ENCODE results near the gene PIEZO2.

DNA sequence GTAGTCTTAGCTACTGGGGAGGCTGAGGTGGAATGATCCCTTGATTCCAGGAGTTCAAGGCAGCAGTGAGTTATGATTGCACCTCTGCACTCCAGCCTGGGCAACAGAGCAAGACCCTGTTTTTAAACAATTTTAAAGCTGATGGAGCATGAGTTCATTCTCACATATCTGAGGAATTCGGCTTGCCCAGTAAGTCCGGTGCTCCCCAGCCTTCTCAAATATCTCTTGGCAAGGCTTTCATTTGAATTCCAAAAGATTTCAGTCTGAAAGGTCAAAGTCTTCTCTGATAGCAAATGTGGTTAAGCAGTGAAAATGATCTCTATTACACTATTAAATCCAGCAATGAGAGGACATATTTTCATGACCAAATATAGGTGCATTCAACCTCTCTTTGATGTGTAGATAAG is 27.9 kb downstream of the PIEZO2 start:
- TF ChIP-seq, protein P1, sequence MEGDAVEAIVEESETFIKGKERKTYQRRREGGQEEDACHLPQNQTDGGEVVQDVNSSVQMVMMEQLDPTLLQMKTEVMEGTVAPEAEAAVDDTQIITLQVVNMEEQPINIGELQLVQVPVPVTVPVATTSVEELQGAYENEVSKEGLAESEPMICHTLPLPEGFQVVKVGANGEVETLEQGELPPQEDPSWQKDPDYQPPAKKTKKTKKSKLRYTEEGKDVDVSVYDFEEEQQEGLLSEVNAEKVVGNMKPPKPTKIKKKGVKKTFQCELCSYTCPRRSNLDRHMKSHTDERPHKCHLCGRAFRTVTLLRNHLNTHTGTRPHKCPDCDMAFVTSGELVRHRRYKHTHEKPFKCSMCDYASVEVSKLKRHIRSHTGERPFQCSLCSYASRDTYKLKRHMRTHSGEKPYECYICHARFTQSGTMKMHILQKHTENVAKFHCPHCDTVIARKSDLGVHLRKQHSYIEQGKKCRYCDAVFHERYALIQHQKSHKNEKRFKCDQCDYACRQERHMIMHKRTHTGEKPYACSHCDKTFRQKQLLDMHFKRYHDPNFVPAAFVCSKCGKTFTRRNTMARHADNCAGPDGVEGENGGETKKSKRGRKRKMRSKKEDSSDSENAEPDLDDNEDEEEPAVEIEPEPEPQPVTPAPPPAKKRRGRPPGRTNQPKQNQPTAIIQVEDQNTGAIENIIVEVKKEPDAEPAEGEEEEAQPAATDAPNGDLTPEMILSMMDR (IDR thresholded peaks at IDR 0.05) = no peak
- TF ChIP-seq POLR2A (IDR thresholded peaks at IDR 0.05) = no peak
- TF ChIP-seq POLR2AphosphoS5 (IDR thresholded peaks at IDR 0.05) = no peak

Data from breast epithelium (tissue), 3 donors.